Smooth muscle cell (in vitro differentiated cells): ENCODE data around the gene RCAN3. TPM values are rescaled to one million over a fixed set of nuclear protein-coding genes. Genes with fewer than 3 reads are reported as not detected.
"Not testable (repeated sequence)": the region's sequence is repeated elsewhere in the genome, so short reads cannot be mapped to it uniquely, and the experiment has no call there.

Source experiments
- DNase-seq: peaks from one replicate; lab custom pipeline; 2025; ENCODE audit not compliant: unreplicated experiment; lab: John Stamatoyannopoulos, UW
- H2AFZ ChIP-seq: fragments of 200-600 bp; sonication (generic); 2 replicates; pipeline ENCODE4 v1.6.0; 2016; ENCODE audit warnings: antibody characterized with exemption, low read depth, mild to moderate bottlenecking
- H3F3A ChIP-seq: fragments of 200-600 bp; sonication (generic); 2 replicates; pipeline ENCODE4 v1.6.0; 2017; ENCODE audit warnings: antibody characterized with exemption, low read depth
- H3K27ac ChIP-seq: fragments of 200-600 bp; sonication (generic); 2 replicates; pipeline ENCODE4 v1.5.1; 2016; ENCODE audit warnings: low read depth, mild to moderate bottlenecking
- H3K27me3 ChIP-seq: fragments of 200-600 bp; sonication (generic); 2 replicates; pipeline ENCODE4 v1.6.1; 2016; ENCODE audit warnings: low read depth, mild to moderate bottlenecking
- H3K36me3 ChIP-seq: fragments of 200-600 bp; sonication (generic); 2 replicates; pipeline ENCODE4 v1.5.1; 2016; ENCODE audit warnings: low read depth
- H3K4me1 ChIP-seq: fragments of 200-600 bp; sonication (generic); 2 replicates; pipeline ENCODE4 v1.5.1; 2016; ENCODE audit warnings: low read depth
- H3K4me2 ChIP-seq: fragments of 200-600 bp; sonication (generic); 2 replicates; pipeline ENCODE4 v1.6.0; 2016; ENCODE audit warnings: mild to moderate bottlenecking
- H3K4me3 ChIP-seq: fragments of 200-600 bp; sonication (generic); 2 replicates; pipeline ENCODE4 v1.5.1; 2016; ENCODE audit warnings: mild to moderate bottlenecking
- H3K79me2 ChIP-seq: fragments of 200-600 bp; sonication (generic); 2 replicates; pipeline ENCODE4 v1.6.0; 2016; ENCODE audit warnings: low read depth, mild to moderate bottlenecking
- H3K9ac ChIP-seq: fragments of 200-600 bp; sonication (generic); 2 replicates; pipeline ENCODE4 v1.6.0; 2016; ENCODE audit warnings: low read depth
- H3K9me3 ChIP-seq: fragments of 200-600 bp; sonication (generic); replicated peaks from 2 replicates; pipeline ENCODE4 v1.5.1; 2016; ENCODE audit warnings: low read depth
- H4K20me1 ChIP-seq: fragments of 200-600 bp; sonication (generic); 2 replicates; pipeline ENCODE4 v1.6.0; 2016; ENCODE audit warnings: low read depth
- WGBS: methylation state at CpG from one replicate; pipeline ENCODE4 v1.1.7; 2016; ENCODE audit warnings: low lambda C conversion rate; 5-methylcytosine and 5-hydroxymethylcytosine counted together
- polyA plus RNA-seq: library from polyadenylated mRNA; unstranded; fragments of >200 nt; fragmentation: Nextera tagmentation; extraction: Ambion mirVana; gene quantifications from 2 replicates; pipeline ENCODE4 v1.2.1, GENCODE V29; 2016
- total RNA-seq: library from RNA; depleted of rRNA; stranded (reverse); fragments of >200 nt; gene quantifications from 2 replicates; pipeline ENCODE4 v1.2.3, GENCODE V29; 2014
- TF ChIP-seq, protein P1 (sequence below): fragments of 200-600 bp; sonication (generic); IDR thresholded peaks from 2 replicates; pipeline ENCODE4 v1.5.1; 2017; ENCODE audit warnings: borderline replicate concordance, mild to moderate bottlenecking, antibody characterized with exemption; ENCODE audit not compliant: insufficient read depth, poor library complexity, severe bottlenecking

The RCAN3 gene
- total and polyA plus RNA-seq, 2 experiments from 2014 or later: 4.5 to 20.0 TPM

- no peak overlapping the region for H3K9ac ChIP-seq
- H3K79me2 ChIP-seq: no peaks in the 10 kb centered on the region
- no peaks in the 10 kb centered on the region for H3K36me3 ChIP-seq
- peaks cover 7% of the 10 kb centered on the region for H3F3A ChIP-seq
- TF ChIP-seq, protein P1, sequence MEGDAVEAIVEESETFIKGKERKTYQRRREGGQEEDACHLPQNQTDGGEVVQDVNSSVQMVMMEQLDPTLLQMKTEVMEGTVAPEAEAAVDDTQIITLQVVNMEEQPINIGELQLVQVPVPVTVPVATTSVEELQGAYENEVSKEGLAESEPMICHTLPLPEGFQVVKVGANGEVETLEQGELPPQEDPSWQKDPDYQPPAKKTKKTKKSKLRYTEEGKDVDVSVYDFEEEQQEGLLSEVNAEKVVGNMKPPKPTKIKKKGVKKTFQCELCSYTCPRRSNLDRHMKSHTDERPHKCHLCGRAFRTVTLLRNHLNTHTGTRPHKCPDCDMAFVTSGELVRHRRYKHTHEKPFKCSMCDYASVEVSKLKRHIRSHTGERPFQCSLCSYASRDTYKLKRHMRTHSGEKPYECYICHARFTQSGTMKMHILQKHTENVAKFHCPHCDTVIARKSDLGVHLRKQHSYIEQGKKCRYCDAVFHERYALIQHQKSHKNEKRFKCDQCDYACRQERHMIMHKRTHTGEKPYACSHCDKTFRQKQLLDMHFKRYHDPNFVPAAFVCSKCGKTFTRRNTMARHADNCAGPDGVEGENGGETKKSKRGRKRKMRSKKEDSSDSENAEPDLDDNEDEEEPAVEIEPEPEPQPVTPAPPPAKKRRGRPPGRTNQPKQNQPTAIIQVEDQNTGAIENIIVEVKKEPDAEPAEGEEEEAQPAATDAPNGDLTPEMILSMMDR: no peak
- H3K27me3 ChIP-seq: no peaks in the 10 kb centered on the region
- H4K20me1 ChIP-seq: peaks cover 15% of the 10 kb centered on the region
- H3K4me2 ChIP-seq: no peak overlapping the region
- H3K9me3 ChIP-seq: no peaks in the 10 kb centered on the region
- H3K27ac ChIP-seq: no peak overlapping the region
- no peak for DNase-seq
- H2AFZ ChIP-seq: no peak overlapping the region
- H3K4me3 ChIP-seq: no peak overlapping the region
- no peaks in the 10 kb centered on the region for H3K4me1 ChIP-seq
- WGBS: 78% methylated on average over 7 of the region's 7 CpGs
Observed at GRCh38 chr1:24526045-24526444, 23.4 kb downstream of the RCAN3 start.

DNA sequence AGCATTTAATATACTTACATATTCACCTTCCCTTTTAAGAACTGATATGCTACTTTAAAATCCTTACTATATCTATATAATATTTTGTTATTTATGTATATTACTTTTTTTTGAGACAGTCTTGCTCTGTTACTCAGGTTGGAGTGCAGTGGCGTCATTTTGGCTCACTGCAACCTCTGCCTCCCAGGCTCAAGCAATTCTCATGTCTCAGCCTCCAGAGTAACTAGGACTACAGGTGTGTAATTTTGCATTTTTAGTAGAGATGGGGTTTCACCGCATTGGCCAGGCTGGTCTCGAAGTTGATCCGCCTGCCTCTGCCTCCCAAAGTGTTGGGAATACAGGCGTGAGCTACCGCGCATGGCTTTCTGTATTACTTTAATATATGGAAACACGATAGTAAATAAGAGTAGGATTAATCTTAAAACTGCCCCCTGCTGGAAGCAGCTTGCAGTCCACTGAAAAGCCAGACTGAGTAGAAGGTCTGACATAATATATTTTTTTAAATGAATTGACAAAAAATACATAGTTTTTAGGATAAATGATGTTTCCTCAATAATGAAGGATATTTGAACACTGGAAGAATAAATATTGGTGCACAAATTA, 24.4 kb downstream of the RCAN3 start:
- H3F3A ChIP-seq: peaks cover 7% of the 10 kb centered on the region
- no peaks in the 10 kb centered on the region for H3K9me3 ChIP-seq
- whole genome bisulfite sequencing: 90% methylated on average over 8 of the region's 8 CpGs
- H3K4me2 ChIP-seq: no peak overlapping the region
- no peaks in the 10 kb centered on the region for H3K4me1 ChIP-seq
- no peak overlapping the region for H3K27ac ChIP-seq
- H3K36me3 ChIP-seq: no peaks in the 10 kb centered on the region
- no peak overlapping the region for H3K4me3 ChIP-seq
- no peaks in the 10 kb centered on the region for H3K79me2 ChIP-seq
- no peak overlapping the region for H2AFZ ChIP-seq
- no peak overlapping the region for H3K9ac ChIP-seq
- peaks cover 15% of the 10 kb centered on the region for H4K20me1 ChIP-seq
- no peak for DNase-seq
- TF ChIP-seq, protein P1: peak; percentile 42
- no peaks in the 10 kb centered on the region for H3K27me3 ChIP-seq

- H3K27me3 ChIP-seq: no peaks in the 10 kb centered on the region
- H3K36me3 ChIP-seq: no peaks in the 10 kb centered on the region
- H3F3A ChIP-seq: peaks cover 7% of the 10 kb centered on the region
- no peak overlapping the region for H3K9ac ChIP-seq
- no peak overlapping the region for H2AFZ ChIP-seq
- no peak overlapping the region for H3K27ac ChIP-seq
- no peaks in the 10 kb centered on the region for H3K9me3 ChIP-seq
- H3K4me1 ChIP-seq: no peaks in the 10 kb centered on the region
- DNase-seq: no peak
- WGBS: 96% methylated on average over 2 of the region's 2 CpGs
- no peak overlapping the region for H3K4me2 ChIP-seq
- H4K20me1 ChIP-seq: peaks cover 15% of the 10 kb centered on the region
- no peaks in the 10 kb centered on the region for H3K79me2 ChIP-seq
- H3K4me3 ChIP-seq: no peak overlapping the region
- TF ChIP-seq, protein P1: no peak
Observed at GRCh38 chr1:24528744-24529143, 26.1 kb downstream of the RCAN3 start.

GRCh38 chr1:24529292-24529691, 26.7 kb downstream of the RCAN3 start:
- not testable (repeated sequence) for H3F3A ChIP-seq, H2AFZ ChIP-seq, H3K36me3 ChIP-seq, H3K4me1 ChIP-seq, H3K4me2 ChIP-seq, H3K27ac ChIP-seq, H3K4me3 ChIP-seq, H3K79me2 ChIP-seq, H3K9me3 ChIP-seq, H3K27me3 ChIP-seq, H3K9ac ChIP-seq, DNase-seq
- peaks cover 15% of the 10 kb centered on the region for H4K20me1 ChIP-seq
- WGBS: 97% methylated on average over 7 of the region's 7 CpGs
